HepG2 (cell line): ENCODE measurements around the gene CREG2. TPM values are rescaled to one million over a fixed set of nuclear protein-coding genes. Genes with fewer than 3 reads are reported as not detected.

Experiments used
- CEBPZ ChIP-seq: IDR thresholded peaks from 2 replicates; pipeline ENCODE4 v1.6.1; 2012; ENCODE audit warnings: low read length, improper control_type of control experiment
- HNRNPLL ChIP-seq: fragments of 200-400 bp; formaldehyde crosslinking; IDR thresholded peaks from 2 replicates; pipeline ENCODE4 v1.6.1; 2017; ENCODE audit warnings: mild to moderate bottlenecking, low read depth, low read length; ENCODE audit not compliant: poor library complexity, severe bottlenecking
- KAT7 ChIP-seq: IDR thresholded peaks from 2 replicates; pipeline ENCODE4 v1.6.1; 2018; ENCODE audit warnings: borderline replicate concordance, missing compliant biosample characterization
- LCORL ChIP-seq, 2 experiments: fragments of 450-650 bp in 1 of 2; sonication (generic) in 1 of 2; formaldehyde crosslinking in 1 of 2; IDR thresholded peaks; 2 replicates each; pipeline versions ENCODE4 v1.5.0 to v1.6.1; 2017 to 2020; ENCODE audit warnings: antibody characterized with exemption in 1 of 2, missing genetic modification reagents in 1 of 2
- PAX8 ChIP-seq: sonication (generic); formaldehyde crosslinking; IDR thresholded peaks from 2 replicates; pipeline ENCODE4 v1.8.0; 2022; ENCODE audit warnings: mild to moderate bottlenecking, missing genetic modification reagents, borderline replicate concordance
- RFX3 ChIP-seq: IDR thresholded peaks from 2 replicates; pipeline ENCODE4 v1.6.1; 2016; ENCODE audit warnings: missing biosample characterization, missing genetic modification reagents
- SIX4 ChIP-seq: sonication (generic); formaldehyde crosslinking; IDR thresholded peaks from 2 replicates; pipeline ENCODE4 v1.4.0; 2020; ENCODE audit warnings: missing genetic modification reagents
- ZBTB26 ChIP-seq: IDR thresholded peaks from 2 replicates; pipeline ENCODE4 v1.6.1; 2016; ENCODE audit warnings: missing compliant biosample characterization, missing genetic modification reagents, borderline replicate concordance
- ZNF180 ChIP-seq: sonication (generic); formaldehyde crosslinking; IDR thresholded peaks from 2 replicates; pipeline ENCODE4 v1.4.0; 2020; ENCODE audit warnings: low read depth, missing genetic modification reagents, borderline replicate concordance
- ZNF224 ChIP-seq: sonication (generic); formaldehyde crosslinking; IDR thresholded peaks from 2 replicates; pipeline ENCODE4 v1.5.0; 2020; ENCODE audit warnings: mild to moderate bottlenecking, missing genetic modification reagents
- ZNF407 ChIP-seq: sonication (generic); formaldehyde crosslinking; IDR thresholded peaks from one replicate; pipeline ENCODE4 v1.5.1; 2020; ENCODE audit warnings: mild to moderate bottlenecking, missing genetic modification reagents; ENCODE audit errors: not compliant biosample characterization
- ZNF564 ChIP-seq: sonication (generic); formaldehyde crosslinking; IDR thresholded peaks from 2 replicates; pipeline ENCODE4 v1.8.1; 2023; ENCODE audit warnings: mild to moderate bottlenecking, missing genetic modification reagents
- ZNF737 ChIP-seq: sonication (generic); formaldehyde crosslinking; IDR thresholded peaks from 2 replicates; pipeline ENCODE4 v1.5.0; 2020; ENCODE audit warnings: missing genetic modification reagents, mild to moderate bottlenecking, borderline replicate concordance
- polyA plus RNA-seq, 8 experiments: library from polyadenylated mRNA; depleted of rRNA in 3 of 8; stranded (reverse) in 7 of 8; unstranded in 1 of 8; fragments of >200 nt; fragmentation: Illumina TruSeq in 4 of 8; extraction: Trizol in 4 of 8; gene quantifications; 2 replicates each; pipeline versions ENCODE4 v1.2.1 to v1.2.3, GENCODE V29; 2011 to 2016; ENCODE audit warnings: low read depth in 4 of 8, missing spikeins in 1 of 8, mixed read lengths in 1 of 8; ENCODE audit not compliant: insufficient read depth in 1 of 8
- total RNA-seq, 5 experiments: library from RNA; depleted of rRNA; stranded (reverse); fragments of >200 nt; fragmentation: Illumina TruSeq; extraction: Trizol; gene quantifications; 2 replicates each; pipeline ENCODE4 v1.2.3, GENCODE V29; 2016; ENCODE audit warnings: low read depth in 1 of 5

Gene CREG2
- total and polyA plus RNA-seq, 2 of the 13 experiments (the other 11 are each of a cell fraction or from before 2014, with no cell fraction given), result 0.18 to 0.26 TPM

DNA sequence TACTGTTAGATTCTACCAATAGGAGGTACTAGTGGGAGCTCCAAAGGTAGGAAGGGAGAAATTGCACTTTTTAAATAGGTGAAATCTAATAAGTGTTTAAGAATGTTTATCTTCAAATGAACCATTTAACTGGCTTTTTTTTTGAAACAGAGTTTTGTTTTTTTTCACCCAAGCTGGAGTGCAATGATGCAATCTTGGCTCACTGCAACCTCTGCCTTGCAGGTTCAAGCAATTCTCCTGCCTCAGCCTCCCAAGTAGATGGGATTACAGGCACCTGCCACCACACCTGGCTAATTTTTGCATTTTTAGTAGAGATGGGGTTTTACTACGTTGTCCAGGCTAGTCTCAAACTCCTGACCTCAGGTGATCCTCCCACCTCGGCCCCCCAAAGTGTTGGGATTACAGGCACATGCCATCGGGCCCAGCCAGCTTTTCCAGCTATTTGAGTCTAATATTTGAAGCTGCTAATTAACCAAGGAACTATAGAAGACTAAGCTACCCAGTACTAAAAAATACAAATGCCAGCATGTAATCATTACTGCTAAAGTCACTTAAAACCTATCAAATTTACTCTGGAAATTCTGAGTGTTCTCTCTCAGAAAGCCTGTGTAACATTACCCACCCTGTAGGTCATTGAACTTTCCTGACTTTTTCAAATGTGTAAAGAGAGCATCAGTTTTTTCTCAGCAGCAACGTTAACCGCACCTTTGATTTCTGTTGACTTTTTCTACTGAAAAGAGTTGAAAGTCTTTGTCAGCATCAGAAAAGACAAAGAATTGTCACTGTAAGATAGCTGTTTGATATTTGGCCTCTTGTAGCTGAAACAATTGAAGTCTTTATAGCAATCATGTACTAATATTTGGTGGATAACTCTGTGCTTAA lies 54.2 kb downstream of the CREG2 start (continued):
- TF ChIP-seq ZBTB26 (CRISPR knock-in tag), result no peak
- TF ChIP-seq LCORL (IDR thresholded peaks at IDR 0.05), result no peak
- 0 out of 2 replicates have a peak, but pooled peaks have one; percentile 58 for TF ChIP-seq LCORL (CRISPR knock-in tag; IDR thresholded peaks at IDR 0.05)
- no peak for TF ChIP-seq RFX3 (CRISPR knock-in tag)
- TF ChIP-seq ZNF564, result 0 out of 2 replicates have a peak, but pooled peaks have one; percentile 29
- TF ChIP-seq PAX8 (CRISPR knock-in tag), result no peak
- TF ChIP-seq HNRNPLL, result no peak
- TF ChIP-seq KAT7 (CRISPR knock-in tag), result no peak
- TF ChIP-seq SIX4 (CRISPR knock-in tag), result peak; percentile 94
- TF ChIP-seq ZNF224 (CRISPR knock-in tag), result no peak
- TF ChIP-seq ZNF180 (CRISPR knock-in tag), result no peak
- TF ChIP-seq ZNF407 (CRISPR knock-in tag), result no peak
- TF ChIP-seq ZNF737 (CRISPR knock-in tag), result no peak
- TF ChIP-seq CEBPZ, result no peak
